CD4-positive, alpha-beta memory T cell (primary cell): ENCODE results near the gene LMF1. TPM values are rescaled to one million over a fixed set of nuclear protein-coding genes. Genes with fewer than 3 reads are reported as not detected.

Experiments
- CTCF ChIA-PET: fragments of 350-600 bp; sonication (Branson Sonifier 250); formaldehyde crosslinking; loops from one replicate; lab custom pipeline; 2021; ENCODE audit warnings: inconsistent platforms; ENCODE audit not compliant: partially characterized antibody; lab: Charles Lee
- POLR2A ChIA-PET: fragments of 350-600 bp; sonication (Branson Sonifier 250); formaldehyde crosslinking; loops from one replicate; lab custom pipeline; 2021; ENCODE audit not compliant: partially characterized antibody; lab: Charles Lee
- DNase-seq, 5 donors: peaks; one replicate each; pipeline versions ENCODE4 v3.0.0 to v3.0.0-alpha.2; 2020 to 2022; ENCODE audit warnings: mixed read lengths in 1 of 5
- H3K27ac ChIP-seq: one replicate; pipeline ENCODE4 v1.7.0; 2013; ENCODE audit warnings: low read depth, low read length
- H3K27me3 ChIP-seq: 2 replicates; pipeline ENCODE4 v1.7.0; 2013; ENCODE audit warnings: mild to moderate bottlenecking, low read length, moderate library complexity; ENCODE audit not compliant: insufficient read depth
- H3K36me3 ChIP-seq: 2 replicates; pipeline ENCODE4 v1.7.0; 2013; ENCODE audit warnings: mild to moderate bottlenecking, low read length, moderate library complexity; ENCODE audit not compliant: insufficient read depth
- H3K4me1 ChIP-seq: 2 replicates; pipeline ENCODE4 v1.7.0; 2013; ENCODE audit warnings: mild to moderate bottlenecking, low read length, moderate library complexity; ENCODE audit not compliant: insufficient read depth
- H3K4me3 ChIP-seq, 2 donors: one replicate each; pipeline ENCODE4 v1.7.0; 2013; ENCODE audit warnings: low read length in 2 of 2, mild to moderate bottlenecking in 1 of 2
- H3K9me3 ChIP-seq, 2 donors: one replicate each; pipeline ENCODE4 v1.7.0; 2013; ENCODE audit warnings: low read length in 2 of 2, control low read depth in 1 of 2; ENCODE audit not compliant: control insufficient read depth in 1 of 2
- H3K27ac Mint-ChIP-seq, 7 donors: one replicate each; pipeline ENCODE4 v1.8.0; 2020 to 2021; ENCODE audit warnings: mixed read lengths in 7 of 7, mild to moderate bottlenecking in 6 of 7, inconsistent platforms in 3 of 7, moderate library complexity in 3 of 7
- H3K27me3 Mint-ChIP-seq, 2 donors: one replicate each; pipeline ENCODE4 v1.8.0; 2020 to 2021; ENCODE audit warnings: mixed read lengths in 2 of 2
- H3K36me3 Mint-ChIP-seq, 2 donors: one replicate each; pipeline ENCODE4 v1.8.0; 2020 to 2021; ENCODE audit warnings: mixed read lengths in 2 of 2, inconsistent platforms in 1 of 2, mild to moderate bottlenecking in 1 of 2
- H3K4me1 Mint-ChIP-seq, 4 donors: one replicate each; pipeline ENCODE4 v1.8.0; 2020 to 2021; ENCODE audit warnings: mixed read lengths in 4 of 4, mild to moderate bottlenecking in 1 of 4
- H3K4me3 Mint-ChIP-seq, 8 donors: one replicate each; pipeline ENCODE4 v1.8.0; 2020 to 2021; ENCODE audit warnings: mixed read lengths in 8 of 8, mild to moderate bottlenecking in 7 of 8, moderate library complexity in 6 of 8, inconsistent platforms in 3 of 8
- H3K9me3 Mint-ChIP-seq, 8 donors: one replicate each; pipeline ENCODE4 v1.8.0; 2020 to 2021; ENCODE audit warnings: mixed read lengths in 8 of 8, mild to moderate bottlenecking in 5 of 8, inconsistent platforms in 3 of 8, moderate library complexity in 1 of 8
- intact Hi-C: fragments of 100-400 bp; cut with micrococcal nuclease; formaldehyde crosslinking; loops from one replicate; pipeline ENCODE4 v1.15.1; 2023
- polyA plus RNA-seq, 2 donors: library from polyadenylated mRNA; unstranded; fragments of 300-500 nt; fragmentation: Illumina TruSeq; gene quantifications; one replicate each; pipeline ENCODE4 v1.2.3, GENCODE V29; 2021
- total RNA-seq, 2 experiments: library from RNA; stranded (reverse); gene quantifications; one replicate each; pipeline ENCODE4 v1.2.3, GENCODE V29; 2021

LMF1 gene
- total and polyA plus RNA-seq, 4 experiments from 2014 or later, result 8.5 to 59.7 (median 32.6) TPM

GRCh38 chr16:981695-982144 is 10.9 kb upstream of the LMF1 start, which contains the start of gene SOX8:
SOX8 (plus strand) TSS chr16:981770; CDS start chr16:981923, 153 bp downstream.
- peak within 1 kb of the TSS; percentile 69 to 93 (median 83) for H3K4me3 Mint-ChIP-seq
- H3K27me3 Mint-ChIP-seq, result peaks cover 0 to 4% of the 10 kb centered on the region in 2 donors
- Histone ChIP-seq H3K36me3 (no peaks in the 10 kb centered on the region), H3K27me3 (no peaks in the 10 kb centered on the region), H3K4me1 (peaks cover 12% of the 10 kb centered on the region), H3K9me3 (no peaks in the 10 kb centered on the region), H3K4me3 (peak within 1 kb of the TSS in 1 of 2 donors; percentile 32), H3K27ac (no peak within 1 kb of the TSS)
- H3K9me3 Mint-ChIP-seq, result peaks cover 0 to 4% (median 0%) of the 10 kb centered on the region in 8 donors
- ChIA-PET CTCF (interaction anchor here (0.7 to 2.5 kb wide), 5 partner anchors 14 to 75 kb away, joined by 3 to 9 read pairs (median 4); no protein-coding TSS in a partner anchor), POLR2A (interaction anchor here (0.7 to 6.6 kb wide), 8 partner anchors 11 to 240 kb away, joined by 3 to 120 read pairs (median 5); partner anchors contain the start of genes CHTF18, LMF1 and RPUSD1)
- peak within 1 kb of the TSS; percentile 50 to 98 (median 81) for H3K27ac Mint-ChIP-seq
- H3K4me1 Mint-ChIP-seq, result peaks cover 6 to 11% (median 8%) of the 10 kb centered on the region in 4 donors
- no peaks in the 10 kb centered on the region for H3K36me3 Mint-ChIP-seq
- intact Hi-C loops, result loop anchor here (1.0 kb wide), 2 partner anchors 10 to 16 kb away; no protein-coding TSS in a partner anchor
- peak in 1 of 5 donors; percentile 34 for DNase-seq

GRCh38 chr16:980595-980854 is 9.7 kb upstream of the LMF1 start:
- POLR2A ChIA-PET, result interaction anchor here (0.7 to 6.6 kb wide), 8 partner anchors 10 to 192 kb away, joined by 3 to 120 read pairs (median 5); partner anchors contain the start of genes CHTF18, LMF1 and RPUSD1
- intact Hi-C loops, result no loop called here
- no peaks in the 10 kb centered on the region for H3K9me3 ChIP-seq
- H3K4me3 ChIP-seq, result no peak overlapping the region
- H3K4me1 Mint-ChIP-seq, result peaks cover 6 to 17% (median 11%) of the 10 kb centered on the region in 4 donors
- peaks cover 0 to 4% of the 10 kb centered on the region in 2 donors for H3K27me3 Mint-ChIP-seq
- H3K27ac ChIP-seq, result no peak overlapping the region
- H3K9me3 Mint-ChIP-seq, result peaks cover 0 to 4% (median 0%) of the 10 kb centered on the region in 8 donors
- DNase-seq, result peak in 2 of 5 donors; percentile 11 to 30
- H3K36me3 ChIP-seq, result no peaks in the 10 kb centered on the region
- CTCF ChIA-PET, result interaction anchor here (2.4 to 2.5 kb wide), 2 partner anchors 16 kb away, joined by 8 to 9 read pairs; no protein-coding TSS in a partner anchor
- H3K4me3 Mint-ChIP-seq, result no peak overlapping the region
- H3K27ac Mint-ChIP-seq, result no peak overlapping the region
- no peaks in the 10 kb centered on the region for H3K27me3 ChIP-seq
- H3K36me3 Mint-ChIP-seq, result no peaks in the 10 kb centered on the region
- peaks cover 12% of the 10 kb centered on the region for H3K4me1 ChIP-seq

- intact Hi-C loops, result no loop called here
- Histone ChIP-seq H3K4me1 (peaks cover 12% of the 10 kb centered on the region), H3K4me3 (no peak overlapping the region), H3K27me3 (no peaks in the 10 kb centered on the region), H3K27ac (no peak overlapping the region), H3K9me3 (no peaks in the 10 kb centered on the region), H3K36me3 (no peaks in the 10 kb centered on the region)
- Mint-ChIP-seq H3K27ac (peak overlapping the region in 4 of 7 donors; percentile 8 to 84 (median 58)), H3K36me3 (no peaks in the 10 kb centered on the region), H3K4me1 (peaks cover 6 to 17% (median 11%) of the 10 kb centered on the region in 4 donors), H3K9me3 (peaks cover 0 to 4% (median 0%) of the 10 kb centered on the region in 8 donors), H3K4me3 (peak overlapping the region in 6 of 8 donors; percentile 6 to 61 (median 28)), H3K27me3 (peaks cover 0 to 4% of the 10 kb centered on the region in 2 donors)
- peak in 1 of 5 donors; percentile 42 for DNase-seq
- POLR2A ChIA-PET, result interaction anchor here (1.1 to 6.6 kb wide), 5 partner anchors 10 to 192 kb away, joined by 3 to 120 read pairs (median 49); partner anchors contain the start of genes CHTF18, LMF1 and RPUSD1
- CTCF ChIA-PET, result interaction anchor here (2.4 to 2.5 kb wide), 2 partner anchors 16 kb away, joined by 8 to 9 read pairs; no protein-coding TSS in a partner anchor
These were observed 9.2 kb upstream of the LMF1 start for GRCh38 chr16:979859-980594.

DNA sequence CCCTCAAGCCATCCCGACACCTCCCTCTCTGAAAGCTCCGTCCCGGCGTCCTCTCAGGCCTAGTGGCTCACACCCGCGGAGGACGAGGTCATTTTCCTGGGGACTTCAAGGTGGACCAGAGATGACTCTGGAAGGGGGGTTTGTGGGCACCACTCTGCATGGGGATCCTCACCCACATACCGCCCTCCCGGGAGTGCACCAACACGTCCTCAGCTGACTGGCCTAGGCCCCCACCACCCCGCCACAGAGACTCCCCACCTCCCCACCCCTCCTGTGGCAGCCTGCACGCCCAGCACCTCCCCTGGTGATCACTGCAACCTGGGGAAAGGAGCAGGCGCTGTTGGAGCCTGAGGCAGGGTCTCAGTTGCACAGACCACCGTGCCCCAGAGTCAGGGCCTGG is 8.4 kb upstream of the LMF1 start:
- intact Hi-C loops, result no loop called here
- peaks cover 0 to 4% (median 0%) of the 10 kb centered on the region in 8 donors for H3K9me3 Mint-ChIP-seq
- peak in 1 of 5 donors; percentile 34 for DNase-seq
- H3K27ac Mint-ChIP-seq, result peak overlapping the region in 2 of 7 donors; percentile 15 to 47
- no peaks in the 10 kb centered on the region for H3K36me3 Mint-ChIP-seq
- H3K9me3 ChIP-seq, result no peaks in the 10 kb centered on the region
- H3K4me1 ChIP-seq, result peaks cover 12% of the 10 kb centered on the region
- ChIA-PET CTCF (interaction anchor here (0.7 kb wide), 1 partner anchor 234 kb away, joined by 3 read pairs; no protein-coding TSS in a partner anchor), POLR2A (interaction anchor here (4.3 to 6.6 kb wide), 3 partner anchors 11 to 23 kb away, joined by 49 to 120 read pairs (median 83); partner anchors contain the start of gene LMF1)
- no peaks in the 10 kb centered on the region for H3K36me3 ChIP-seq
- peak overlapping the region in 1 of 8 donors; percentile 8 for H3K4me3 Mint-ChIP-seq
- no peak overlapping the region for H3K27ac ChIP-seq
- H3K4me1 Mint-ChIP-seq, result peaks cover 6 to 17% (median 11%) of the 10 kb centered on the region in 4 donors
- H3K27me3 ChIP-seq, result no peaks in the 10 kb centered on the region
- H3K4me3 ChIP-seq, result no peak overlapping the region
- H3K27me3 Mint-ChIP-seq, result peaks cover 0 to 4% of the 10 kb centered on the region in 2 donors

GRCh38 chr16:978403-978802 is 7.6 kb upstream of the LMF1 start:
- Histone ChIP-seq H3K36me3 (no peaks in the 10 kb centered on the region), H3K9me3 (no peaks in the 10 kb centered on the region), H3K4me1 (peaks cover 12% of the 10 kb centered on the region), H3K27ac (no peak overlapping the region), H3K4me3 (no peak overlapping the region), H3K27me3 (no peaks in the 10 kb centered on the region)
- peak in 1 of 5 donors; percentile 31 for DNase-seq
- CTCF ChIA-PET, result interaction anchor here (0.7 kb wide), 1 partner anchor 233 kb away, joined by 3 read pairs; no protein-coding TSS in a partner anchor
- intact Hi-C loops, result no loop called here
- H3K36me3 Mint-ChIP-seq, result no peaks in the 10 kb centered on the region
- peaks cover 0 to 4% (median 0%) of the 10 kb centered on the region in 8 donors for H3K9me3 Mint-ChIP-seq
- H3K4me3 Mint-ChIP-seq, result peak overlapping the region in 1 of 8 donors; percentile 32
- POLR2A ChIA-PET, result interaction anchor here (6.6 kb wide), 2 partner anchors 10 to 18 kb away, joined by 83 to 120 read pairs; partner anchors contain the start of gene LMF1
- H3K27ac Mint-ChIP-seq, result peak overlapping the region in 2 of 7 donors; percentile 6 to 47
- H3K27me3 Mint-ChIP-seq, result peaks cover 0 to 4% of the 10 kb centered on the region in 2 donors
- H3K4me1 Mint-ChIP-seq, result peaks cover 6 to 17% (median 11%) of the 10 kb centered on the region in 4 donors

GRCh38 chr16:977896-978295 is 7.1 kb upstream of the LMF1 start:
- intact Hi-C loops, result no loop called here
- H3K27me3 ChIP-seq, result no peaks in the 10 kb centered on the region
- POLR2A ChIA-PET, result interaction anchor here (6.6 kb wide), 1 partner anchor 10 kb away, joined by 120 read pairs; the partner anchor contains the start of gene LMF1
- H3K4me3 ChIP-seq, result no peak overlapping the region
- Mint-ChIP-seq H3K4me3 (peak overlapping the region in 2 of 8 donors; percentile 13 to 20), H3K4me1 (peaks cover 6 to 17% (median 11%) of the 10 kb centered on the region in 4 donors), H3K9me3 (peaks cover 0 to 4% (median 0%) of the 10 kb centered on the region in 8 donors), H3K36me3 (no peaks in the 10 kb centered on the region), H3K27ac (peak overlapping the region in 4 of 7 donors; percentile 6 to 83 (median 34)), H3K27me3 (peaks cover 0 to 4% of the 10 kb centered on the region in 2 donors)
- peaks cover 10% of the 10 kb centered on the region for H3K4me1 ChIP-seq
- CTCF ChIA-PET, result no interaction called here
- DNase-seq, result no peak
- H3K27ac ChIP-seq, result no peak overlapping the region
- H3K36me3 ChIP-seq, result no peaks in the 10 kb centered on the region
- no peaks in the 10 kb centered on the region for H3K9me3 ChIP-seq
